Transverse colon (tissue), 3 donors: Measurements from ENCODE around the gene TP53INP2.

Experiments
- POLR2A ChIP-seq: fragments of 450-650 bp; IDR thresholded peaks from one replicate; pipeline ENCODE4 v1.6.1; 2016; ENCODE audit warnings: antibody characterized with exemption, mild to moderate bottlenecking, moderate library complexity
- POLR2AphosphoS5 ChIP-seq, 3 donors: sonication (generic); formaldehyde crosslinking; IDR thresholded peaks; one replicate each; pipeline ENCODE4 v1.6.1; 2016; ENCODE audit warnings: antibody characterized with exemption in 3 of 3

GRCh38 chr20:34715384-34715783 lies 11.2 kb downstream of the TP53INP2 start:
- TF ChIP-seq POLR2A (no peak), POLR2AphosphoS5 (IDR thresholded peaks at IDR 0.05) (no peak)
